Trophoblast cell (in vitro differentiated cells and primary cell): ENCODE measurements around the gene SS18L1.

Experiments used
- DNase-seq, 2 donors: peaks; one replicate each; pipeline ENCODE4 v3.0.0-alpha.2; 2016
- H2AFZ ChIP-seq: 2 replicates; pipeline ENCODE4 v1.6.1; 2013; ENCODE audit warnings: low read length, moderate library complexity, mild to moderate bottlenecking; ENCODE audit not compliant: insufficient read depth, poor library complexity
- H2AK5ac ChIP-seq: 2 replicates; pipeline ENCODE4 v1.6.1; 2013; ENCODE audit warnings: mild to moderate bottlenecking, low read length
- H2BK120ac ChIP-seq: 2 replicates; pipeline ENCODE4 v1.6.1; 2013; ENCODE audit warnings: low read length, mild to moderate bottlenecking, moderate library complexity; ENCODE audit not compliant: insufficient read depth, poor library complexity
- H2BK12ac ChIP-seq: 2 replicates; pipeline ENCODE4 v1.6.1; 2013; ENCODE audit warnings: mild to moderate bottlenecking, low read length, moderate library complexity
- H2BK5ac ChIP-seq: 2 replicates; pipeline ENCODE4 v1.6.1; 2013; ENCODE audit warnings: low read length, low read depth, moderate library complexity, mild to moderate bottlenecking; ENCODE audit not compliant: poor library complexity
- H3K14ac ChIP-seq: 2 replicates; pipeline ENCODE4 v1.6.1; 2013; ENCODE audit warnings: mild to moderate bottlenecking, low read length
- H3K18ac ChIP-seq: 2 replicates; pipeline ENCODE4 v1.6.1; 2013; ENCODE audit warnings: mild to moderate bottlenecking, low read length
- H3K23ac ChIP-seq: 2 replicates; pipeline ENCODE4 v1.6.1; 2013; ENCODE audit warnings: low read length
- H3K27ac ChIP-seq: 2 replicates; pipeline ENCODE4 v1.5.1; 2013; ENCODE audit warnings: low read depth, mild to moderate bottlenecking, inconsistent platforms, low read length, moderate library complexity
- H3K27me3 ChIP-seq: 2 replicates; pipeline ENCODE4 v1.6.1; 2013; ENCODE audit warnings: inconsistent platforms, mild to moderate bottlenecking, low read length, moderate library complexity; ENCODE audit not compliant: insufficient read depth
- H3K36me3 ChIP-seq, 2 experiments: 1 replicate in 1 of 2; 2 replicates in 1 of 2; pipeline ENCODE4 v1.6.1; 2013; ENCODE audit warnings: low read length in 2 of 2, mild to moderate bottlenecking in 2 of 2, moderate library complexity in 1 of 2; ENCODE audit not compliant: insufficient read depth in 2 of 2, control insufficient read depth in 1 of 2
- H3K4ac ChIP-seq: 2 replicates; pipeline ENCODE4 v1.6.1; 2013; ENCODE audit warnings: low read depth, mild to moderate bottlenecking, low read length, moderate library complexity
- H3K4me1 ChIP-seq, 2 experiments: 1 replicate in 1 of 2; 2 replicates in 1 of 2; pipeline ENCODE4 v1.6.1; 2013; ENCODE audit warnings: low read length in 2 of 2, mild to moderate bottlenecking in 2 of 2, moderate library complexity in 1 of 2; ENCODE audit not compliant: insufficient read depth in 2 of 2, control insufficient read depth in 1 of 2
- H3K4me2 ChIP-seq: 2 replicates; pipeline ENCODE4 v1.6.1; 2013; ENCODE audit warnings: inconsistent platforms, mild to moderate bottlenecking, low read length, moderate library complexity
- H3K4me3 ChIP-seq: 2 replicates; pipeline ENCODE4 v1.5.1; 2013; ENCODE audit warnings: mild to moderate bottlenecking, low read depth, low read length, inconsistent platforms
- H3K79me1 ChIP-seq: one replicate; pipeline ENCODE4 v1.6.1; 2013; ENCODE audit warnings: low read length
- H3K79me2 ChIP-seq: 2 replicates; pipeline ENCODE4 v1.6.1; 2013; ENCODE audit warnings: low read length, mild to moderate bottlenecking; ENCODE audit not compliant: control insufficient read depth, insufficient read depth, poor library complexity
- H3K9ac ChIP-seq: 2 replicates; pipeline ENCODE4 v1.6.1; 2013; ENCODE audit warnings: mild to moderate bottlenecking, low read length
- H3K9me3 ChIP-seq: 2 replicates; pipeline ENCODE4 v1.6.1; 2013; ENCODE audit warnings: low read depth, mild to moderate bottlenecking, control low read depth, inconsistent platforms, low read length; ENCODE audit not compliant: insufficient read depth
- H4K12ac ChIP-seq: 2 replicates; pipeline ENCODE4 v1.6.1; 2013; ENCODE audit warnings: low read depth, mild to moderate bottlenecking, low read length, moderate library complexity
- H4K8ac ChIP-seq: 2 replicates; pipeline ENCODE4 v1.6.1; 2013; ENCODE audit warnings: low read depth, mild to moderate bottlenecking, low read length, moderate library complexity
- H4K91ac ChIP-seq: one replicate; pipeline ENCODE4 v1.6.1; 2013; ENCODE audit warnings: low read depth, mild to moderate bottlenecking, low read length, moderate library complexity
- WGBS: extraction: QIAGEN DNeasy Blood & Tissue Kit; methylation state at CpG from one replicate; pipeline ENCODE4 v1.1.7; 2013; ENCODE audit warnings: missing lambda C conversion rate; ENCODE audit not compliant: insufficient read length, insufficient coverage; ENCODE audit errors: extremely low coverage; 5-methylcytosine and 5-hydroxymethylcytosine counted together

The SS18L1 gene

DNA sequence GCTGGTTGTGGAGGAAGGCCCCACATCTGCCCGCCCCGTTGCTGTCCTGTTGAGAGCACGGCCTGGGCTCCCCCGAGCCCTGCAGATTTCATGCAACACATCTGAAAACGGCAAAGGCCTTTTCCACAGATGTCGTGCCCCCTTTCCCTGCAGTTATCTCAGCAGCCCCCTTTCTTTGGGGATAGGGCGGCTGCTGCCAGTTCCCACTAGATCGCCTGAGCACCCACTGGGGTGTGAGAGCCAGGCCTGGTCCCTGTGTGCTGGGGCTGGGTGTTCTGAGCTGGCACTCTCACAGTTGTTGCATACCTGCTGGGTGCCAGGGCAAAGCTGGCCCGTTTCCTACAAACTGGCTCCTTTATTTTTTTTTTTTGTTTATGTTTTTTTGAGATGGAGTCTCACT lies 27.0 kb downstream of the SS18L1 start:
- H3K4me3 ChIP-seq, result no peak overlapping the region
- H2AK5ac ChIP-seq, result no peak overlapping the region
- H3K36me3 ChIP-seq, result peaks cover 59 to 61% of the 10 kb centered on the region in 2 experiments
- H2BK5ac ChIP-seq, result no peak overlapping the region
- H2BK12ac ChIP-seq, result no peak overlapping the region
- no peaks in the 10 kb centered on the region for H3K79me2 ChIP-seq
- DNase-seq, result no peak
- no peak overlapping the region for H2BK120ac ChIP-seq
- no CpG with 5 or more reads among the region's 9 CpGs for WGBS
- H3K9me3 ChIP-seq, result peaks cover 1% of the 10 kb centered on the region
- no peak overlapping the region for H4K91ac ChIP-seq
- H3K23ac ChIP-seq, result no peak overlapping the region
- H3K9ac ChIP-seq, result no peak overlapping the region
- H2AFZ ChIP-seq, result no peak overlapping the region
- no peak overlapping the region for H4K8ac ChIP-seq
- no peaks in the 10 kb centered on the region for H3K27me3 ChIP-seq
- H3K79me1 ChIP-seq, result no peaks in the 10 kb centered on the region
- no peak overlapping the region for H3K14ac ChIP-seq
- H4K12ac ChIP-seq, result no peak overlapping the region
- no peak overlapping the region for H3K4ac ChIP-seq
- H3K18ac ChIP-seq, result no peak overlapping the region
- peaks cover 0 to 3% of the 10 kb centered on the region in 2 experiments for H3K4me1 ChIP-seq
- no peak overlapping the region for H3K27ac ChIP-seq
- H3K4me2 ChIP-seq, result no peak overlapping the region

DNA sequence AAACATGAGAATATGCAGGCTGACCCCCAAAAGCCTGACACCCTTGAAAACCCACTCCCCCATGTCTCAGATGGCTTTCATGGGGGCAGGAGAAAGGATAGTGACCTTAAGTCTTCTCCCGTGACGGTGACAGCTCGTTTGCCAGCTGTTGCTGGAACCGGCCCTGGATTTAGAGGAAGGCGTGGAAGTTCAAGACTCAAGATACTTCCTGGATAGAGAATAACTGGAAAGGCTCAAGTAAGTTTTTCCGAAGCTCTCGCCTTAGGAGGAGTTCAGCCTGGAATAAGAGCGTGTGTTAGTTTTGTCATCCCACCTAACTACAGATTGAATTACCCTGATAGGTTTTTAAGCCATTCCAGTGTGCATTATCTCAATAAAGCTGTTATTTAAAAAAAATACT lies 27.7 kb downstream of the SS18L1 start:
- no peak overlapping the region for H2BK5ac ChIP-seq
- peaks cover 58 to 59% of the 10 kb centered on the region in 2 experiments for H3K36me3 ChIP-seq
- no peaks in the 10 kb centered on the region for H3K79me1 ChIP-seq
- H4K8ac ChIP-seq, result no peak overlapping the region
- no CpG with 5 or more reads among the region's 8 CpGs for WGBS
- no peak overlapping the region for H3K14ac ChIP-seq
- H3K4me3 ChIP-seq, result no peak overlapping the region
- H2AK5ac ChIP-seq, result no peak overlapping the region
- H2AFZ ChIP-seq, result no peak overlapping the region
- peaks cover 1% of the 10 kb centered on the region for H3K9me3 ChIP-seq
- H3K23ac ChIP-seq, result no peak overlapping the region
- H3K4me2 ChIP-seq, result no peak overlapping the region
- no peak overlapping the region for H3K9ac ChIP-seq
- no peak overlapping the region for H4K91ac ChIP-seq
- H2BK12ac ChIP-seq, result no peak overlapping the region
- no peaks in the 10 kb centered on the region for H3K27me3 ChIP-seq
- no peaks in the 10 kb centered on the region for H3K4me1 ChIP-seq
- no peak overlapping the region for H2BK120ac ChIP-seq
- H3K4ac ChIP-seq, result no peak overlapping the region
- H3K27ac ChIP-seq, result no peak overlapping the region
- no peak overlapping the region for H4K12ac ChIP-seq
- H3K18ac ChIP-seq, result no peak overlapping the region
- DNase-seq, result no peak
- H3K79me2 ChIP-seq, result no peaks in the 10 kb centered on the region

DNA sequence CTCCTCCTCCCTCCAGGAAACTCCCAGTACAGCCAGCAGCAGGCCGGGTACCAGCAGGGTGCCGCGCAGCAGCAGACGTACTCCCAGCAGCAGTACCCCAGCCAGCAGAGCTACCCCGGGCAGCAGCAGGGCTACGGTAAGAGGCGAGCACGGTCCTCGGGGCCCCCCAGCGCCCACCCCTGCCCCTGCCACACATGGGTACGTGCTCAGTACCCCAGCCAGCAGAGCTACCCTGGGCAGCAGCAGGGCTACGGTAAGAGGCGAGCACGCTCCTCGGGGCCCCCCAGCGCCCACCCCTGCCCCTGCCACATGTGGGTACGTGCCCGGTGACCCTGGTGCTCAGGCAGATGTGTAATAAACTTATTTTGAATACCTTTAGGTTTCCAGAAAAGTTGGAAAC lies 29.1 kb downstream of the SS18L1 start:
- Histone ChIP-seq H2BK5ac (no peak overlapping the region), H2AK5ac (no peak overlapping the region), H3K79me2 (no peaks in the 10 kb centered on the region), H2BK12ac (no peak overlapping the region), H3K4me1 (no peaks in the 10 kb centered on the region), H3K9ac (no peak overlapping the region), H4K12ac (no peak overlapping the region), H4K91ac (no peak overlapping the region), H3K36me3 (peaks cover 66 to 67% of the 10 kb centered on the region in 2 experiments), H3K79me1 (no peaks in the 10 kb centered on the region), H3K18ac (no peak overlapping the region), H3K4me3 (no peak overlapping the region), H3K27ac (no peak overlapping the region), H3K4ac (no peak overlapping the region), H2BK120ac (no peak overlapping the region), H3K27me3 (no peaks in the 10 kb centered on the region), H3K4me2 (no peak overlapping the region), H2AFZ (no peak overlapping the region), H3K14ac (no peak overlapping the region), H3K9me3 (peaks cover 1% of the 10 kb centered on the region), H3K23ac (no peak overlapping the region), H4K8ac (no peak overlapping the region)
- no CpG with 5 or more reads among the region's 18 CpGs for WGBS
- DNase-seq, result no peak

DNA sequence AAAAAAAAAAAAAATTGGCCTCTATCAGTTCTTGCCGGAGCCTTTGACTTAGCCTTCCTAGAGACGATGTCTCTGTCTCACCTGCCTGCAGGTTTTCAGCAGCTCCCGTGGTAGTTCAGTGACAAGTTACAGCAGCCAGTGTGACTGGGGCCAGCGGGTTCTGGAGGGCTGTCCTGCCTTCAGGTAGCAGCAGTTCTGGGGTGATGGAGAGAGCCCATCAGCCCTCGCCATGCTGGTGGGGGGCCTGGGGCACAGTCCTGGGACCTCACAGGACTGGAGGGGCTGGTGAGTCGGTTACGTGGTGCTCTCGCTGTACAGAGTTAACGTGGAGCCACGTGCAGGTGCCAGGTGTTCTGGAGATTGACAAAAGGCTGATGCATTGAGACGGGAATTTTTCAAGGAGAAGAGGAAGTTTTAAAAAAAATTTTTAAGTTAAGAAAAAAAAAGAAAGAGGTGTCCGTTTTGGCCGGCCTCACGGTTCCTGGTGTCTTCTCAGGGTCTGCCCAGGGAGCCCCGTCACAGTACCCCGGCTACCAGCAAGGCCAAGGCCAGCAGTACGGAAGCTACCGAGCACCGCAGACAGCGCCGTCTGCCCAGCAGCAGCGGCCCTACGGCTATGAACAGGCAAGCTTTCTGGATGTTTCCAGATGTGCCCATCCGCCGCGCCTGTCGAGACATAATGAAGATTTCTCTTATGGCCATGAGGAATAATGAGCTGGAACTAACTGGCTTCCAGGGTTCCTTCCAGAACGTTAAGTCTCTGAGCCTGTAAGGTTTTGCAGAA lies 30.6 kb downstream of the SS18L1 start:
- no peak overlapping the region for H3K9ac ChIP-seq
- no peak overlapping the region for H2BK120ac ChIP-seq
- no peaks in the 10 kb centered on the region for H3K27me3 ChIP-seq
- no peak overlapping the region for H4K91ac ChIP-seq
- H3K9me3 ChIP-seq, result peaks cover 1% of the 10 kb centered on the region
- H3K23ac ChIP-seq, result no peak overlapping the region
- no peaks in the 10 kb centered on the region for H3K79me1 ChIP-seq
- H2AFZ ChIP-seq, result no peak overlapping the region
- no peaks in the 10 kb centered on the region for H3K4me1 ChIP-seq
- no peak overlapping the region for H3K4me2 ChIP-seq
- H3K36me3 ChIP-seq, result peaks cover 62 to 64% of the 10 kb centered on the region in 2 experiments
- H3K4me3 ChIP-seq, result no peak overlapping the region
- no peak overlapping the region for H2AK5ac ChIP-seq
- no peak overlapping the region for H3K27ac ChIP-seq
- no peak overlapping the region for H4K8ac ChIP-seq
- 100% methylated on average over 2 of the region's 28 CpGs for WGBS
- H3K18ac ChIP-seq, result no peak overlapping the region
- H4K12ac ChIP-seq, result peak overlapping the region; percentile 36
- no peak overlapping the region for H3K14ac ChIP-seq
- no peak for DNase-seq
- H3K4ac ChIP-seq, result no peak overlapping the region
- no peaks in the 10 kb centered on the region for H3K79me2 ChIP-seq
- H2BK12ac ChIP-seq, result no peak overlapping the region
- H2BK5ac ChIP-seq, result no peak overlapping the region
